ENCODE data around the gene UGT2A1. TPM values are rescaled to one million over a fixed set of nuclear protein-coding genes. Genes with fewer than 3 reads are reported as not detected.

The UGT2A1 gene
- total and polyA plus RNA-seq, 2 of the 13 experiments (the other 11 are each of a cell fraction or from before 2014, with no cell fraction given), result not detected

DNA sequence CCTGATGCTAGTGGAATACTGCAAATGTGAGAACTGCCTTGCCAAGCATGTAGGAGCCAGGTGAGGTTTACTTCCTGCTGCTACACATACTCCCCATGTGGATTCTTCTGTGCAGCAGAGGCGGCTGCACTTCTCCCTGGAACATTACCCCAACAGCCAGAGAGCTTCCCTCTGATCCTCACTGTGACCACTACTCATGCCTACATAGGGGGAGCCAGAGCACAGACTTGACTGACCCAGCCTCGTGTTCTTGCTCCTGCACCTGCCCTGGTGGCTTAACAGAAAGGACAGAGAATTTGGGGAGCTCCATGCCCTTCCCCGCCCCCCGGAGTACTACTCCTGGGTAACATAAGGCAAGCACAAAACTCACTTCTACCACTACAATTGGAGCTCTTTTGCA lies 52.0 kb downstream of the UGT2A1 start:
- POLR2A ChIA-PET, result no interaction called here
- BruUV-seq (replicated peaks), result no TSS peak
- in situ Hi-C loops (cut with HindIII; ENCODE audit: extremely low pct_ligation_motif_present, low pct_unique_long_range_greater_than_20kb), result loop anchor here (25.0 kb wide), 1 partner anchor 1114 kb away; no protein-coding TSS in a partner anchor

More for the DNA sequence above, 52.0 kb downstream of the UGT2A1 start:
- no peak overlapping the region for H3K4me3 ChIP-seq (replicated peaks in 1 of 3; ENCODE audit: insufficient read depth in 1 of 3, low read depth in 2 of 3, low read length in 3 of 3)
- no peaks in the 10 kb centered on the region for H4K20me1 ChIP-seq (ENCODE audit: insufficient read depth, low read length)
- H3K36me3 ChIP-seq (replicated peaks in 1 of 2; ENCODE audit: control insufficient read depth in 1 of 2, insufficient read depth in 2 of 2, low read length in 2 of 2), result no peaks in the 10 kb centered on the region
- H3K27me3 ChIP-seq (ENCODE audit: control insufficient read depth in 1 of 2, insufficient read depth in 2 of 2, low read length in 2 of 2), result no peaks in the 10 kb centered on the region
- TF ChIP-seq ZNF713 (CRISPR knock-in tag; IDR thresholded peaks at IDR 0.05) (no peak), ZNF234 (CRISPR knock-in tag; conservative IDR thresholded peaks at IDR 0.05) (no peak), XBP1 (CRISPR knock-in tag; IDR thresholded peaks at IDR 0.05) (no peak), POLR2AphosphoS2 (IDR thresholded peaks at IDR 0.05; ENCODE audit: low read depth, low read length) (no peak), MED8 (CRISPR knock-in tag; IDR thresholded peaks at IDR 0.05; ENCODE audit: insufficient replicate concordance) (no peak), ZNF629 (CRISPR knock-in tag; conservative IDR thresholded peaks at IDR 0.05) (no peak), ATF7 (IDR thresholded peaks at IDR 0.05) (no peak), ATF7 (CRISPR knock-in tag; IDR thresholded peaks at IDR 0.05) (no peak), ZNF468 (CRISPR knock-in tag; IDR thresholded peaks at IDR 0.05) (no peak), HNRNPH1 (optimal IDR thresholded peaks at IDR 0.05; ENCODE audit: low read depth, low read length) (no peak), THAP8 (CRISPR knock-in tag; IDR thresholded peaks at IDR 0.05; ENCODE audit: borderline replicate concordance) (no peak), NBN (conservative IDR thresholded peaks at IDR 0.05) (no peak), BORCS8-MEF2B (CRISPR knock-in tag; IDR thresholded peaks at IDR 0.05) (no peak), ATF1 (CRISPR knock-in tag; IDR thresholded peaks at IDR 0.05) (no peak), ZSCAN12 (CRISPR knock-in tag; IDR thresholded peaks at IDR 0.05) (no peak), NR2F2 (IDR thresholded peaks at IDR 0.05; ENCODE audit: borderline replicate concordance, low read depth) (no peak)
- TF ChIP-seq, protein P1, sequence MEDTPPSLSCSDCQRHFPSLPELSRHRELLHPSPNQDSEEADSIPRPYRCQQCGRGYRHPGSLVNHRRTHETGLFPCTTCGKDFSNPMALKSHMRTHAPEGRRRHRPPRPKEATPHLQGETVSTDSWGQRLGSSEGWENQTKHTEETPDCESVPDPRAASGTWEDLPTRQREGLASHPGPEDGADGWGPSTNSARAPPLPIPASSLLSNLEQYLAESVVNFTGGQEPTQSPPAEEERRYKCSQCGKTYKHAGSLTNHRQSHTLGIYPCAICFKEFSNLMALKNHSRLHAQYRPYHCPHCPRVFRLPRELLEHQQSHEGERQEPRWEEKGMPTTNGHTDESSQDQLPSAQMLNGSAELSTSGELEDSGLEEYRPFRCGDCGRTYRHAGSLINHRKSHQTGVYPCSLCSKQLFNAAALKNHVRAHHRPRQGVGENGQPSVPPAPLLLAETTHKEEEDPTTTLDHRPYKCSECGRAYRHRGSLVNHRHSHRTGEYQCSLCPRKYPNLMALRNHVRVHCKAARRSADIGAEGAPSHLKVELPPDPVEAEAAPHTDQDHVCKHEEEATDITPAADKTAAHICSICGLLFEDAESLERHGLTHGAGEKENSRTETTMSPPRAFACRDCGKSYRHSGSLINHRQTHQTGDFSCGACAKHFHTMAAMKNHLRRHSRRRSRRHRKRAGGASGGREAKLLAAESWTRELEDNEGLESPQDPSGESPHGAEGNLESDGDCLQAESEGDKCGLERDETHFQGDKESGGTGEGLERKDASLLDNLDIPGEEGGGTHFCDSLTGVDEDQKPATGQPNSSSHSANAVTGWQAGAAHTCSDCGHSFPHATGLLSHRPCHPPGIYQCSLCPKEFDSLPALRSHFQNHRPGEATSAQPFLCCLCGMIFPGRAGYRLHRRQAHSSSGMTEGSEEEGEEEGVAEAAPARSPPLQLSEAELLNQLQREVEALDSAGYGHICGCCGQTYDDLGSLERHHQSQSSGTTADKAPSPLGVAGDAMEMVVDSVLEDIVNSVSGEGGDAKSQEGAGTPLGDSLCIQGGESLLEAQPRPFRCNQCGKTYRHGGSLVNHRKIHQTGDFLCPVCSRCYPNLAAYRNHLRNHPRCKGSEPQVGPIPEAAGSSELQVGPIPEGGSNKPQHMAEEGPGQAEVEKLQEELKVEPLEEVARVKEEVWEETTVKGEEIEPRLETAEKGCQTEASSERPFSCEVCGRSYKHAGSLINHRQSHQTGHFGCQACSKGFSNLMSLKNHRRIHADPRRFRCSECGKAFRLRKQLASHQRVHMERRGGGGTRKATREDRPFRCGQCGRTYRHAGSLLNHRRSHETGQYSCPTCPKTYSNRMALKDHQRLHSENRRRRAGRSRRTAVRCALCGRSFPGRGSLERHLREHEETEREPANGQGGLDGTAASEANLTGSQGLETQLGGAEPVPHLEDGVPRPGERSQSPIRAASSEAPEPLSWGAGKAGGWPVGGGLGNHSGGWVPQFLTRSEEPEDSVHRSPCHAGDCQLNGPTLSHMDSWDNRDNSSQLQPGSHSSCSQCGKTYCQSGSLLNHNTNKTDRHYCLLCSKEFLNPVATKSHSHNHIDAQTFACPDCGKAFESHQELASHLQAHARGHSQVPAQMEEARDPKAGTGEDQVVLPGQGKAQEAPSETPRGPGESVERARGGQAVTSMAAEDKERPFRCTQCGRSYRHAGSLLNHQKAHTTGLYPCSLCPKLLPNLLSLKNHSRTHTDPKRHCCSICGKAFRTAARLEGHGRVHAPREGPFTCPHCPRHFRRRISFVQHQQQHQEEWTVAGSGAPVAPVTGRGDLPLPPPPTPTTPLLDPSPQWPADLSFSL (CRISPR knock-in tag; IDR thresholded peaks at IDR 0.05), result no peak
- TF ChIP-seq, protein P2, sequence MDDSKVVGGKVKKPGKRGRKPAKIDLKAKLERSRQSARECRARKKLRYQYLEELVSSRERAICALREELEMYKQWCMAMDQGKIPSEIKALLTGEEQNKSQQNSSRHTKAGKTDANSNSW (CRISPR knock-in tag; IDR thresholded peaks at IDR 0.05; ENCODE audit: borderline replicate concordance), result no peak
- no peaks in the 10 kb centered on the region for H3K79me2 ChIP-seq (ENCODE audit: insufficient read depth, low read length)
- H3K9me3 ChIP-seq (ENCODE audit: low read length), result no peaks in the 10 kb centered on the region
- 22% methylated on average over 4 of the region's 4 CpGs for WGBS (ENCODE audit: low lambda C conversion rate)
- DNase-seq (ENCODE audit: low spot score), result no peak
- H3K9ac ChIP-seq (ENCODE audit: insufficient read depth, low read depth, low read length), result no peak overlapping the region
- H3K27ac ChIP-seq (ENCODE audit: extremely low read length, insufficient read depth, low read length), result no peak overlapping the region
- H3K4me2 ChIP-seq (ENCODE audit: low read depth, low read length), result no peak overlapping the region
- no peak overlapping the region for H2AFZ ChIP-seq (ENCODE audit: low read length)
- intact Hi-C loops (cut with micrococcal nuclease; ENCODE audit: unreplicated experiment), result no loop called here
- no peaks in the 10 kb centered on the region for H3K4me1 ChIP-seq (ENCODE audit: insufficient read depth, low read length)
- ATAC-seq, result peak; percentile 54
- no peak for FAIRE-seq
- CTCF ChIA-PET (ENCODE audit: low intra/inter-chr PET ratio, low total read pairs), result no interaction called here
